NCI-H1694 (cell line): Measurements from ENCODE around the gene SVOPL.

Source experiments
- DNase-seq: peaks from one replicate; lab custom pipeline; 2025; lab: John Stamatoyannopoulos, UW

SVOPL gene

DNA sequence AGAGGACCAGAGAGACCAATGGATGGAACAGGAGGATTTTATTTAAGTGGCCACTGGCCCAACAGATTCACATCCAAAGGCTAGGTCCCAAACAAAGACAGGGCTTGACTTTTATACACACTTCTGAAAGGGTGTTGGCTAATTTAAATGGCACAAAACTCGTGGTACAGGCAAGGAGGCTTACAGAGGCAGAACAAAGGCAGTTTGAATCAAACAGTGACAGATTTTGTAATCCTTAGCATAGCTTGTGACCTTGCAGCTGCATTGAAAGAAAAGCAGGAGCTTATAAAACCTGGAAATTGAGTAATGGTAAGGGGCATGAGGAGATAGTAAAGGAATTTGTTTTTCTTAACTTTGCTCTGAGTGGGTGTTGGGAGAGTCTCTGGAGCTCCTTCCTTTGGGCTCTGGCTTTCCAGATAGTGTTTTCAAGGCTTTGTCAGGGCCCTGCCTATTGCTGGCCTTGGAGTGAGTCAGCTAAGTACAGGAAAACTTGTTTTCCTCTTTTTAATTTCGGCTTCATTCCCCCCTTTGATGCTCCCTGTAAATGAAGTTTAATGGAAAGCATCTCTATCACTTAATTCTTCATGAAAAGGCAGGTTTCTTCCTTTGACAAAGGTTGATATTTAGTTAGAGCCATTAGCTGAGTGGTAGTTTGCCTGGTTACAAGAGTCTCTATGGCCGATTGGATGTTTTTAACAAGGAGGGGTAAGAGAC is 144.2 kb downstream of the SVOPL start:
- DNase-seq: no peak

DNA sequence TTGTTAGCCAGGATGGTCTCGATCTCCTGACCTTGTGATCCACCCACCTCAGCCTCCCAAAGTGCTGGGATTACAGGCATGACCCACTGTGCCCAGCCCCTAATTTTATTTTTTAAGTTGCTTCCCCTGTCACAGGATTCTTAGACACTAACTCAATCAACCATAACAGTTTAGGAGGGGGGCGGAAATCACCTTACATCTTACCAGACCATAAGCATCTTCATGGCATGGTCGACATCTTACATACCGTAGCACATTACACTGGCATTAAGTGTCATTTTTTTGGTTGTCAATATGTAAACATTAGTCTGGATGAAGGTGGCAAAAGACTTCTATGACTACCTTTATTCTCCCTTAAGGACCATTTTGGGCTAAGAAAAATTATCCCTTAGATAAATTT is 145.5 kb downstream of the SVOPL start:
- DNase-seq: no peak

GRCh38 chr7:138554674-138555073 is 146.5 kb downstream of the SVOPL start:
- DNase-seq: no peak

- no peak for DNase-seq
Measured at GRCh38 chr7:138553805-138554204, 147.4 kb downstream of the SVOPL start.

GRCh38 chr7:138551102-138551501 is 150.1 kb downstream of the SVOPL start:
- no peak for DNase-seq

DNA sequence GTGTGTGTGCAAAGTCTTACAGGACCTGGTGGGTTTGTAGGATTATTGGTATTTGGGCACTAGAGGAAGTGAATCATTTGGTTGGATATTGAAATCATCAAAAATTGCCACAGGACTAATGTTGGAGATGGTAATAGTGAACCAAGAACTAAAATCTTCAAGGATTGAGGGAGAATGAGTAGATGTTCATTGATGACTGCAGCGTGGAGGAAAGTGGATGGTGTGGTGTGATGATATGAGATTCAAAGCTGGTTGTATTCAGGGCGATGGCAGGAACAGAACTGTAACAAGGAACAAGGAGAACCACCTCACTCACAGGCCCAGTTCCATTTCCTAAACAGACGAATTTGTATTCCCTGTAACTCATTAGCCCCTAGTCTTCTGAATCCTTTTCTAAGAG is 150.8 kb downstream of the SVOPL start:
- no peak for DNase-seq

GRCh38 chr7:138549082-138549481 is 152.1 kb downstream of the SVOPL start:
- no peak for DNase-seq

- no peak for DNase-seq
Measured at GRCh38 chr7:138546829-138547228, 154.3 kb downstream of the SVOPL start.

GRCh38 chr7:138546064-138546619 is 155.0 kb downstream of the SVOPL start:
- DNase-seq: no peak

DNA sequence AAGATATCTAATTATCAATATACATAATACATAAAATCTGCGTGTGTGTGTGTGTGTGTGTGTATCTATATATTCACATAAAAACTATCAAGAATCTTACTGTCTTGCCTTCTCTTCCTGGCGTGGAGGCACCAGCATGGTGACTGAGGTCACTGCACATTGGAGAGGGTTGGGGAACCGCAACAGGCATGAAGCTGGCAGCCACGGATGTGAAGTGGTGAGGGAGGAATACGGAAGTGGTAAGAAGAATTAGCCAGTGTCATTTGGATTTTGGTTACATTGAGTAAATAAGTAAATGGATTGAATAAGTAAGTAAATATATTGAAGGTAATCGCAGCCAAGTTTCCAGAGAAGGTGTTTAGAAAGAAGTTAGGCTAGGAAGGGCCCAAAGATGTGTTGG is 156.0 kb downstream of the SVOPL start:
- no peak for DNase-seq
